Measurements from ENCODE around the gene RCBTB2.
A peak's percentile ranks its signal among the peaks of the same experiment; 100 is the strongest.

RCBTB2 gene

DNA sequence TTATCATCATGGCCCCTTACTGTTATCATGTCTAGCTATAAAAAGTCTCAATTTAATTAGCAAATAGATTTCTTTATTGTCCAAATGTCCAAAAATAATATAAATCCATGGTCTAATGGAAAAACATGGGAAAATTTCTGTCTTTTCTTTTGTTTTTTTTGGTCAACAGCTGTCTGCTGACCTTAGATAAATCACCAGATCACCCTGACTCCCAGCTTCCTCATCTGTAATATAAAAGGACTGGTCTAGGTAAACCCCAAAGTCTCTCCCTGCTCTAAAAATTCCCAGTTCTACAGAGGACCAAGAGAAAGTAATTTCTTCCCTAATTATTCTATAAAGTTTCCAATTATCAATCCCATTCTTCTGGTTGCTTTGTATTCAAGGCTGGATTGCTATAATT, 30.7 kb upstream of the RCBTB2 start:
- DNase-seq (no peak), ATAC-seq (no peak)

DNA sequence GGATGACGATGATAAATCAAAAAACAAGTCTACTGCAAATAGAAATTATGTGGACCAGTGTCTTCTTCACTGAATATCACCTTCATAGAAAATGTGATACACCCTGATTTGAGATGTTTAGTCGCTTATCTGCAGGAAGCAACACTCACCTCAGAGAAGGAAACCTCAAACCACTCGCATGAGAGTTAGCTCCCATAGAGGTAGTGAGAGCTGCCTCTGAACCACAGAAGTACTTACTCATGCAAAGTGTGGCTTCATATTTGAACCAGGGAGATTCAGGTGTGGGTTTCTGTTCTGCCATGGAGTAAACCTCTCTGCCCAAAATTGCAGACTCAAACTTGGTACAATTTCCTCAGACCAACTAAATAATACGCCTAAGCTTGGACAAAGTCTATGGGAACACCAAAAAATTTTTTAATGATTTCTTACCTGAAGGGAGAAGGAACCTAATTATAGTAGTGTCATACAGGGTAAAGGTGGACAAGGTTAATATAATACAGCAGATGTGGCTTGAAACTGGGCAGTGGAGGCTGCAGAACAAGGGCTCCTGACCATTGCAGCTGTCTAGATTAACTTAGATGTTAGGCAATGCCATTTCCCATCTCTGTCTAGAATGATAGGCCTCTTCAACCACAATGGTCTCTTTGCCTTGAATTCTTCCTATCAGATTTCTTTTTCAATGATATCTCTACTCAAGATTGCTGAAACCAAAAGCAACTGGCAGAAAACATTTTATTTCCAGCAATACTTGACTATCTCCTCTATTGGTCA, 29.6 kb upstream of the RCBTB2 start:
- DNase-seq, result peak; percentile 59
- peak; percentile 99 for ATAC-seq

- ATAC-seq, result peak; percentile 8
These were observed 28.8 kb upstream of the RCBTB2 start for GRCh38 chr13:48561466-48562235.

GRCh38 chr13:48560657-48561337, 27.9 kb upstream of the RCBTB2 start:
- DNase-seq, result no peak
- ATAC-seq, result no peak

More at GRCh38 chr13:48561466-48562235, 28.8 kb upstream of the RCBTB2 start:
- DNase-seq, result no peak

- DNase-seq (no peak), ATAC-seq (no peak)
These were observed 26.9 kb upstream of the RCBTB2 start for GRCh38 chr13:48559638-48560320.

GRCh38 chr13:48556817-48557216, 23.9 kb upstream of the RCBTB2 start:
- ATAC-seq, result no peak

GRCh38 chr13:48555441-48555840, 22.6 kb upstream of the RCBTB2 start:
- DNase-seq (no peak), ATAC-seq (no peak)

More at GRCh38 chr13:48556817-48557216, 23.9 kb upstream of the RCBTB2 start:
- DNase-seq, result no peak

DNA sequence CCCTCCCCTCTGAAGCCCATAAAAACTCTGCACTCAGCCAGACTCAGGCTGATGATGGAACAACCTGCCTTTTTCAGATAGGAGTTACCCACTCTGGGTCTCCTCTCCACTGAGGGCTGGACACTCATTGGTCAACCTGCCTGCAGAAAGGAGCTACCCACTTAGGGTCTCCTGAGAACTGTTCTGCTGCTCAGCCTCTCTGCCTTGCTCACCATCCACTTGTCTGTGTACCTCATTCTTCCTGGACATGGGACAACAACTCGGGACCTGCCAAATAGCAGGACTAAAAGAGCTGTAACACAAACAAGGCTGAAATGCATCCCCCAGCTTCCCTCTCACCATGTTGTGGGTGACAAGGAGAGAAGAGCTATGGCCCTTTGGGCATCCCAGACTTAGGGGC, 18.4 kb upstream of the RCBTB2 start:
- no peak for ATAC-seq
- no peak for DNase-seq

DNA sequence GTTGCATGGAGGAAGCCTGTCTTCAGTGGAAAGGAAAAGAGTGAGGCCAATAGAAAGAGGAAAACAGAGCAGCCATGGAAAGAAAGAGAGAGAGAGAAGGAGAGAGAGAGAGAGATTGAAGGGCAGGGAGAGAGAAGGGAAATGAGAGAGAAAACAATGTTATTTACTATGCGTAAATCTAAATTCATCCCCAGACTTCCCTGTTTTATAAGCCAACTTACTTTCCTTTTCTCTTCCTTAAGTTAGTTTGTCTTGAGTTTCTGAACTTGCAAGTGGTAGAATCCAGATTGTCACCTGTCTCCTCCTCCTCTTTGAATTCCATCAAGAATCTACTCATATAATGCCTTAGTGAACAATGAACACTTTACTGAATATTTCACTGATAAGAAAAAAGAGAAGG, 16.8 kb upstream of the RCBTB2 start:
- ATAC-seq (no peak), DNase-seq (no peak)

DNA sequence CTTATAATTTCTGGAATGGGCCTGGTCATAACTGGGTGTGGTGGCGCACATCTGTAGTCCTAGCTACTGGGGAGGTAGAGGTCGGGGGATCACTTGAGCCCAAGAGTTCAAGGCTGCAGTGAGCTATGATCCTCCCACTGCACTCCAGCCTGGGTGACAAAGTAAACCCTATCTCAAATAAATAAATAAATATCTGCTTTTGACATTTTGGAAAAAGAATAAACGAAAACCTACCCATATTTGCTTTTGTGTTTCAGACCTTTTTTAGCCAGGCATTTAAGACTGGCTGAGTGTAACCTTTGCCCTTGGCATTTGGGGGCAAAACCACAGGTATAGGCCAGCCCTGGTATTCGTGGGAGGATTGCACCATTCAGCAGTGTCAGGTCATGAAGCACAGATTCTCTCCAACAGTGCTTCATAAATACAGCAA, 14.8 kb upstream of the RCBTB2 start:
- ATAC-seq (peak; percentile 52), DNase-seq (no peak)

DNA sequence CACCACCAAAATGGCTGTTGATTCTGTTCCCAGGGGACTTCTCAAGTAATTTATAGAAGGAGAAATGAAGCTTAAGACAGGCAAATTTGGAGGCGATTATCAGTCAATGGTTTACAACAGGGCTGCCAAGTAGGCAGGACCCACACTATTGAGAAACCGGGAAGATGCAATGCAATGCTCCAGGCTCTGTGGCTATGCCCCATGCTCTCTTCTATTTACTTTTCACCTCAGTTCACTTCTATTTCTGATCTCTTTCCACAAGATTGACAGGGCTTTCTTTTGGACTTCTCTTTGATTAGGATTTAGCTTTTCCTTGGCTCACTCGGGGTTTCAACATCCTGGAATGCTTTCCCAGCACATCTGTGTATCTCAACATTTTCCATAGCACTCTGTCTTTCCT, 12.7 kb upstream of the RCBTB2 start:
- ATAC-seq (no peak), DNase-seq (no peak)

- ATAC-seq, result no peak
- DNase-seq, result no peak
These were observed 9.9 kb upstream of the RCBTB2 start for GRCh38 chr13:48542581-48543341.

GRCh38 chr13:48542138-48542537, 9.3 kb upstream of the RCBTB2 start:
- DNase-seq, result no peak
- no peak for ATAC-seq

DNA sequence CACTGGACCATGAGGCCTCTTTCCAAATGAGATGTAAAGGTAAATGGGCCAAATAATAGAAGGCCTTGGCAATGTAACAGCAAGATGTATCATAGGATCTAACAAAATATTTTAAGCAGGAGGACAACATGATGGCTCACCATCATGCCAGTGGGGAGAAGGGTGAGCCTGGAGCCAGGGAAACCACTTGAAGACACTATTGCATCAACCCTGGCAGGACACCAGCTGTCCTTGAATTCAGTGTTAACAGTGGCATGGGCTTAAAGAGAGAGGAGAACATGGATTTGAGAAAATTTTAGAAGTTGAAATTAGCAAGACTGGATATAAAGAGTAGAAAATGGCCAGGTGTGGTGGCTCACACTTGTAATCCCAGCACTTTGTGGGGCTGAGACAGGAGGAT, 6.7 kb upstream of the RCBTB2 start:
- DNase-seq, result no peak
- no peak for ATAC-seq

- no peak for ATAC-seq
- DNase-seq, result no peak
These were observed 3.9 kb upstream of the RCBTB2 start for GRCh38 chr13:48536621-48537250.

GRCh38 chr13:48535766-48536165, 2.9 kb upstream of the RCBTB2 start:
- DNase-seq (no peak), ATAC-seq (no peak)

DNA sequence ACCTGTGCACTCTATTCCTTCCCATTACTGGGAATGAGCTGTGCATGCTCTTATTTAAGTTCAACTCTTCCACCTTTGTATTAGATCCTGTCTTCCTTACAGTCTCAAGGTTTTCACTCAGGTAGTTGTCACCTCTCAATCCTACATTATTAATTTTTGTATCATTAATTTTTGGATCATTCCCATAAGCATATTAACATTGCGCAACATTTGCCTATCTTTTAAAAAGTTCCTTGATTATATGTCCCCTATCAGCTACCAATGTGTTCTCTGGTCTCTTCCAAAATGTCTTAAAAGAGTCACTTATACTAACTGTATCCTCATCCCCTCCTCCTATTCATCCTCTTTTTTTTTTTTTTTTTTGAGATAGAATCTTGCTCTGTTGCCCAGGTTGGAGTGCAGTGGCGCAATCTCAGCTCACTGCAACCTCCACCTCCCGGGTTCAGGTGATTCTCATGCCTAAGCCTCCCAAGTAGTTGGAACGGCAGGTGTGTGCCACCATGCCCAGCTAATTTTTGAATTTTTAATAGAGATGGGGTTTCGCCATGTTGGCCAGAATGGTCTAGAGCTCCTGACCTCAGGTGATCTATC, 2.1 kb upstream of the RCBTB2 start:
- DNase-seq (no peak), ATAC-seq (no peak)

- DNase-seq (no peak), ATAC-seq (no peak)
These were observed 1.2 kb upstream of the RCBTB2 start for GRCh38 chr13:48533961-48534600.

DNA sequence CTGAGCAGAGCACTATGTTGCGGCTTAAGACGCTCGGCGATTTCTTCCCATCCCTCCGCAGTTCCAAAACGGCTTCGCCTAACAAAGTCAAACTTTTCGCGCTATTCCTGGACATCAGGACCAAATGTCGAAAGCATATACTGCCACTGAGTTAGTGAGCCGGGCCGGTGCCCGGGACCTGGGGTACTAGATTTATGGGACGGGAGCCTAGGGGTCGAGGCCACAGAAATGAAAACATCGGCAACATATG, 699 bp downstream of the RCBTB2 start:
- ATAC-seq (peak; percentile 37), DNase-seq (no peak)

- ATAC-seq, result no peak
These were observed 1.2 kb downstream of the RCBTB2 start for GRCh38 chr13:48531416-48532255.

More at GRCh38 chr13:48531416-48532255, 1.2 kb downstream of the RCBTB2 start:
- peak; percentile 15 for DNase-seq
